ENCODE results near the gene SPEM3.

DNA sequence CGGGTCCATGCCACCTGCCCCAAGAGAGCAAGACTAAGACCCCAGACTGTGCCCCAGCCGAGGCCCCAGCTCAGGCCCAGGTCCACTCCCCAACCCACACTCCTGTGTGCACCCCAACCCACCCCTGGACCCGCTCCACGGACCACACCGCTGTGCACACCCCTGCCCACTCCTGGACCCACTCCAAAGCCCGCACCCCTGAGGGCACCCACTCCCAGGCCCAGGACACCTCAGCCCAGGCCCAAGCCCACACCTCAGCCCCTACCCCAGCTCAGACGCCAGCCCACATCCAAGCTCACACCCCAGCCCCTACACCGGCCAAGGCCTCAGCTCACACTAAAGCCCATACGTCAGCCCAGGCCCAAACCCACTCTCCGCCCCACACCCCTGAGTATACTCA, 1.1 kb downstream of the SPEM3 start:
- no peak for TF ChIP-seq POLR2A (IDR thresholded peaks at IDR 0.05; ENCODE audit: low read depth, low read length)
- TF ChIP-seq, protein P1, sequence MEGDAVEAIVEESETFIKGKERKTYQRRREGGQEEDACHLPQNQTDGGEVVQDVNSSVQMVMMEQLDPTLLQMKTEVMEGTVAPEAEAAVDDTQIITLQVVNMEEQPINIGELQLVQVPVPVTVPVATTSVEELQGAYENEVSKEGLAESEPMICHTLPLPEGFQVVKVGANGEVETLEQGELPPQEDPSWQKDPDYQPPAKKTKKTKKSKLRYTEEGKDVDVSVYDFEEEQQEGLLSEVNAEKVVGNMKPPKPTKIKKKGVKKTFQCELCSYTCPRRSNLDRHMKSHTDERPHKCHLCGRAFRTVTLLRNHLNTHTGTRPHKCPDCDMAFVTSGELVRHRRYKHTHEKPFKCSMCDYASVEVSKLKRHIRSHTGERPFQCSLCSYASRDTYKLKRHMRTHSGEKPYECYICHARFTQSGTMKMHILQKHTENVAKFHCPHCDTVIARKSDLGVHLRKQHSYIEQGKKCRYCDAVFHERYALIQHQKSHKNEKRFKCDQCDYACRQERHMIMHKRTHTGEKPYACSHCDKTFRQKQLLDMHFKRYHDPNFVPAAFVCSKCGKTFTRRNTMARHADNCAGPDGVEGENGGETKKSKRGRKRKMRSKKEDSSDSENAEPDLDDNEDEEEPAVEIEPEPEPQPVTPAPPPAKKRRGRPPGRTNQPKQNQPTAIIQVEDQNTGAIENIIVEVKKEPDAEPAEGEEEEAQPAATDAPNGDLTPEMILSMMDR (conservative IDR thresholded peaks at IDR 0.05; ENCODE audit: low read depth, low read length), result no peak
- no peak for TF ChIP-seq SMC3 (IDR thresholded peaks at IDR 0.05; ENCODE audit: low read depth, low read length)
- TF ChIP-seq RCOR1 (IDR thresholded peaks at IDR 0.05; ENCODE audit: insufficient replicate concordance, low read length), result no peak
- TF ChIP-seq BHLHE40 (IDR thresholded peaks at IDR 0.05; ENCODE audit: low read depth, low read length), result no peak
- TF ChIP-seq CEBPB (IDR thresholded peaks at IDR 0.05; ENCODE audit: low read depth, low read length), result no peak
- no peak for TF ChIP-seq USF2 (IDR thresholded peaks at IDR 0.05; ENCODE audit: low read depth, low read length)
- no peak for TF ChIP-seq CHD1 (IDR thresholded peaks at IDR 0.05; ENCODE audit: low read depth, low read length)
